CMK (cell line): Measurements from ENCODE around the gene GARRE1.
"Not testable (repeated sequence)": the region's sequence is repeated elsewhere in the genome, so short reads cannot be mapped to it uniquely, and the experiment has no call there.

ENCODE experiments used
- DNase-seq: peaks from one replicate; pipeline ENCODE4 v3.0.0-alpha.2; 2010; ENCODE audit warnings: low read depth

GARRE1 gene

DNA sequence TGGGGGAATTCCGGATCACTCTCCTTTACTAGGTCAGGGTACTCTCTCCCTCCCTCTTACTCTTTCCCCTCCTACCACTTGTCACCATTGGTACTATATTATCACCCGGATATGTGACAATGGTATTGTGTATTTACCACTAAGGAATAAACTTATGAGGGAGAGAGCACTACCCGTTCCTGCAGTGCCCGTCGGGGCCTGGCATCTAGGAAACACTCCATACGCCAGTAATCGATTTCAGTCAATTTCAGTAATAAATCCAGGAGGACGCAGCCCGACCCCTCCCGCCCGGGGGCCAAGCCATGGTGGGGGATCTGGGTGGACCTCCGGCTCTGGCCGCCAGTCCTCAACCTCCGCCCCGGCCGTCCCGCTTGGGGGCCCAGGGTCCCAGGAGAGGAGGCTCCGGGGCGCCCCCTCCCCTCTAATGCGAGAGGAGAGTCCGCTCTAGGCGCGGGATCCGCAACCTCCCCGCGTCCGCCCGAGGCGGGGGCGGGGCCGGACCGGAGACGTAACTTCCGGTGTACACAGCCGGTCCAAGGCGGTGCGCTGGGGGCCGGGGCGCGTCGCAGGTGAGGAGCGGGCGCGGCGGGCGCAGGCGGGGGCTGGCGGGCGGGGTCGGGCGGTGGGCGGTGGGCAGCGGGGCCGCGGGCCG is at the start of gene GARRE1:
GARRE1 (plus strand) TSS at position 509 of the 652 bp plus-strand sequence. CDS start 45,920 bp downstream, outside the sequence.
- DNase-seq: no peak

- not testable (repeated sequence) for DNase-seq
These were observed 49.0 kb upstream of the GARRE1 start for GRCh38 chr19:34205324-34205723.

GRCh38 chr19:34208291-34208884 is 46.0 kb upstream of the GARRE1 start:
- DNase-seq: no peak

DNA sequence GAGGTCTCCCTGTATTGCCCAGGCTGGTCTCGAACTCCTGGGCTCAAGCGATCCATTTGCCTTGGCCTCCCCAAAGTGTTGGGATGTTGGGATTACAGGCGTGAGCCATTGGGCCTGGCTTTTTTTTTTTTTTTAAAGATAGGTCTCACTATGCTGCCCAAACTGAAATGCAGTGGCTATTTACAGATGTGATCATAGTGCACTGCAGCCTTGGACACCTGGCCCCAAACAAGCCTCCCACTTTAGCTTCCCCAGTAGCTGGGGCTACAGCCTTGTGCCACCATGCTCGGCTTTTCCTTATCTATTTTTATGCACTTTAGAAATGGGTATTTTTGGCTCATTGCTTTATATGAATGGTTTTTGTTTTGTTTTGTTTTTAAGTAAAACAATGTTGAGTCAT is 44.6 kb upstream of the GARRE1 start:
- no peak for DNase-seq

DNA sequence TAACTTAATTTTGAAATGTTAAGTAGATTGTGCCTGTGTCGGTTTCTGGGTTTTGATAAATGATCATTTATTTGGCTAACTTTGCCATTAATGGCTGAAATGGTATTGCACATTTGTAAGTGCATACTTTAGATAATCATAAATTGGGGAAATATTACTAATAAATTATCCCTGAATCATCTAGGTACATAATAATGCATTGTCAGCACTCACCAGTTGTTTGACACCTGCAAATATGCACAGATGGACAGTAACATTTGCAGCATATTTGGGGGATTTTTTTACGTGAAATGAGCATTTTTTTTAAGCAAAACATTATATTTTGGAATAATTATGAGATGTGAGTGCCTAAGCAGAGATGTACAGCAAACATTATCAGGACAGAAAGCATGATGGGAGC is 41.1 kb upstream of the GARRE1 start:
- DNase-seq: no peak

DNA sequence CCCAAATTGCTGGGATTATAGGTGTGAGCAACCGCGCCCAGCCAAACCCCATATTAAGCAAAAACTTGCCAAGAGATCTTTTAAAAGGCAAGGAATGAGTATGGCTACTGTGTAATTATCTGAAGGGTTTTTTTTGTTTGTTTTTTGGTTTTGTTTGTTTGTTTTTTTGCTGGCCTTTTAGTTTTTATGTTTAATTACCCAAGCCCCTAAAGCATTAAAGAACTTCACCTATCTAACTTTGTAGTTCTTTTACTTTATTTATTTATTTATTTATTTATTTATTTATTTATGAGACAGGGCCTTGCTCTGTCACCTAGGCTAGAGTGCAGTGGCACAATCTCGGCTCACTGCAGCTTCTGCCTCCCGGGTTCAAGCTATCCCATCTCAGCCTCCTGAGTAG is 40.3 kb upstream of the GARRE1 start:
- DNase-seq: no peak

GRCh38 chr19:34215006-34215665 is 39.2 kb upstream of the GARRE1 start:
- DNase-seq: no peak

DNA sequence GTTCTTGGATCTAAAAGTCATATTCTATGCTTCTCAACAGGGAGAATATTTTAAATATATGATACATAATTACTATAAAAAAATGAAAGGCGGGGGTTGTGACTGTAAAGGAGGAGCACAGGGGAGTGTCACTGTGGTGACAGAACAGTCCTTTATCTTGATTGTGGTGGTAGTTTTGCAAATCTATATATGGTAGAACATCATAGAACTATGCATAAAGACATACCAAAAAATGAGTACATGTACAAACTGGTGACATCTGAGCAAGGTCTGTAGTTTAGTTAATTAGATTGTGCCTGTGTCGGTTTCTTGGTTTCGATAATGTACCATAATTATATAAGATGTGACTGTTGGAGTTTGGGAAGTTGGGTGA is 38.7 kb upstream of the GARRE1 start:
- DNase-seq: no peak

- DNase-seq: not testable (repeated sequence)
These were observed 37.6 kb upstream of the GARRE1 start for GRCh38 chr19:34216745-34217219.

- peak; percentile 32 for DNase-seq
These were observed 36.2 kb upstream of the GARRE1 start for GRCh38 chr19:34217952-34218817.

DNA sequence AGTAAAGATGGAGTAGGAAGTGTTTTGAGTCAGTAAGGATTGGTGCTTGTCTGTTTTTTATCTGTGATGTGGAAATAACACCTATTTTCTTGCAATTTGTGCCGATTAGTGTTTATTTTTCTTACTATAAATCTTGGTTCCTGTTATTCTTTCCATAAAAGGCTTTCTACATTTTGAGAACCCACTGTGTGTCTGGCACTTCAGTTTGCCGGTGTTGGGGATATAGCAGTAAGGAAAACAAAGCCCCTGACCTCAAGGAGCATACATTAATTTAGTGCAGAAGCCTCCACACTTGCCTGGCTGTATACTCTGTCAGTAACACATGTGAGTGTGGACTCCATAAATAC is 35.6 kb upstream of the GARRE1 start:
- DNase-seq: no peak

GRCh38 chr19:34220472-34221063 is 33.8 kb upstream of the GARRE1 start:
- DNase-seq: peak; percentile 41

DNA sequence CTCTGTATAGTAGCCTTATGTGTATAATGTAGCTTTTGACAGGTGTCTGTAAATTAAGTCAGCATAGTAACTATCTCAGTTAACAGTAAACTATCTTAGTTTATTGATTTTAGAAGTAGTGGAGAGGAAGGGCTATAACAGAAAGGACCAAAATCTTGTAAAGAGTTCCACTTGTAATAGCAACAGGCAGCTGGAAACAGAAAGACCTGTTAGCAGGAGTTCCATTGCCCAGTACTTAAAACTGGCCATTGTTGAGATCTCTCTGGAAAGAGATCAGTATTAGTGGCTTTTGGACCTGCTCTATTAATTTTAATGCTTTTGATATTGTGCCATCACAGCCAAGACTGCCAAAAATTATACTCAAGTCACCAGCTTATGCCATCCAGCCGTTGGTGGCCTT is 32.0 kb upstream of the GARRE1 start:
- no peak for DNase-seq

GRCh38 chr19:34224996-34225658 is 29.2 kb upstream of the GARRE1 start:
- no peak for DNase-seq

GRCh38 chr19:34225659-34226015 is 28.7 kb upstream of the GARRE1 start:
- DNase-seq: no peak

DNA sequence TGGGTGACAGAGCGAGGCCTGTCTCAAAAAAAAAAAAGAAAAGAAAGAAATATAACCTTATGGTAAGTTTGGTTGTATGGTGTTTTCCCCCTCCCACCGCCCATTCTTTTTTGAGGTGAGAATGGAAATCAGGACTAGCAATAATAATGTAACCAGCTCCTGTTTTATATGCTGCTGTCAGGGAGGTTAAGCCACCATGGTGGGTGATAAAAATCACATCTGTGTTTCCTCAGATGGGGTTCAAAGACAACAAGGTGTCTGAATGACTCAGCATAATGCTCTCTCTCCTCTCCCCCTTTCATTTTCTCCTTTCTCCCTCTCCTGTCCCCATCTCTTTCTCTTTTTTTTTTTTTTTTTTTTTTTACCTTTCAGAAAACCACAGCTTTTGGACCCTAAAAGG is 28.3 kb upstream of the GARRE1 start:
- no peak for DNase-seq

DNA sequence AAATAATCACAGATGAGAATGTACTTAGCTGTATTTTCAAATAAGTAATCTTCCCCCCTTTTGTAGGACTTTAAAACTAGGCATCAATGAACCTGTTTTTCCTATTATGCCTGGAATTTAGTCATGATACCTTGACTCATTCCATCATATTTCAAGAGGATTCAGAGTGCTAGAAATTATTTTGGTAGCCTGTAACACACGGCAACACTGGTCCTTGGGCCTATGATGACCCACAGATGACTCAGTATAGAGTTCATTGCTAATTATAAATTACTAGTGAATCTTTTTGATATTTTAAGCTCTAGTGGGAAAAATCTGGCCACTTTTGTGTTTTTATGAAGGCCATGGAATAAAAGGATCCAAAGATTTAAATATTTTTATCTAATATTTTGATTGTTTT is 26.0 kb upstream of the GARRE1 start:
- DNase-seq: no peak

DNA sequence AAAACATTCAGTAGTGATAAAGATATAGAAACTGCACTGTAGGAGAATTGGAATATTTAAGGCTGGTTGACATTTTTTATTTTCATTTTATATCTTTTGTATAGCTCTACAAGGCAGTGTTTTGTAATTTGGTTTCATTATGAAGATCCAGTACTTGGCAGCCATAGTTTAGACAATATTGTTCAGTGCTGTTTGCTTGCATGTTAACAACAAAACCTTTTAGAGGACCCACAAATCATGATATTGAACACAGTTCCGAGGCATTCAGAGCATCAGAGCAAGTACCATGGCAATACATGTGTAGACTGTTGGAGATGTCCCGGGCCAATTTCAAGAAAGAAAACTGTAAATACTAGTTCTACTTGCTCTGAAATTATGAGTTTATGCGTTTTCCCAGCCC is 25.6 kb upstream of the GARRE1 start:
- DNase-seq: no peak

GRCh38 chr19:34229721-34230120 is 24.6 kb upstream of the GARRE1 start:
- DNase-seq: no peak

DNA sequence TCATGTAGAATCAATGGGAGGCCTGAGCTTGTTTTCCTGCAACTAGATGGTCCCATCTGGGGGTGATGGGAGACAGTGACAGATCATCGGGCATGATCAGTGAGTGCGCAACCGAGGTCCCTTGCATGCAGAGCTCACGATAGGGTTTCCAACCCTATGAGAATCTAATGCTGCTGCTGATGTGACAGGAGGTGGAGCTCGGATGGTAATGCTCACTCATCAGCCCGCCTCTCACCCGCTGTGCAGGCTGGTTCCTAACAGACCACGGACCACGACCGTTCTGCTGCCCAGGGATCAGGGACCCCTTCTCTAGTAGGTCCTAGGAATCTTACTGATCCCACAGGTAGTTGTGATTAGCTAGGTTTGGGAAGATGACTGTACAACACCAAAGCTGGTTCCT is 23.5 kb upstream of the GARRE1 start:
- DNase-seq: no peak

- DNase-seq: no peak
These were observed 22.9 kb upstream of the GARRE1 start for GRCh38 chr19:34231439-34231838.
